Glomerular visceral epithelial cell (primary cell): ENCODE results near the gene TGM2.
A peak's percentile ranks its signal among the peaks of the same experiment; 100 is the strongest.

Experiments
- DNase-seq: peaks from one replicate; pipeline ENCODE4 v3.0.0-alpha.2; 2016; ENCODE audit errors: extremely low spot score

Gene TGM2

GRCh38 chr20:38165089-38165965 lies at the start of gene TGM2:
Gene TGM2 (minus strand): TSS chr20:38165270. CDS start chr20:38165198, 72 bp downstream.
- DNase-seq: peak; percentile 90

DNA sequence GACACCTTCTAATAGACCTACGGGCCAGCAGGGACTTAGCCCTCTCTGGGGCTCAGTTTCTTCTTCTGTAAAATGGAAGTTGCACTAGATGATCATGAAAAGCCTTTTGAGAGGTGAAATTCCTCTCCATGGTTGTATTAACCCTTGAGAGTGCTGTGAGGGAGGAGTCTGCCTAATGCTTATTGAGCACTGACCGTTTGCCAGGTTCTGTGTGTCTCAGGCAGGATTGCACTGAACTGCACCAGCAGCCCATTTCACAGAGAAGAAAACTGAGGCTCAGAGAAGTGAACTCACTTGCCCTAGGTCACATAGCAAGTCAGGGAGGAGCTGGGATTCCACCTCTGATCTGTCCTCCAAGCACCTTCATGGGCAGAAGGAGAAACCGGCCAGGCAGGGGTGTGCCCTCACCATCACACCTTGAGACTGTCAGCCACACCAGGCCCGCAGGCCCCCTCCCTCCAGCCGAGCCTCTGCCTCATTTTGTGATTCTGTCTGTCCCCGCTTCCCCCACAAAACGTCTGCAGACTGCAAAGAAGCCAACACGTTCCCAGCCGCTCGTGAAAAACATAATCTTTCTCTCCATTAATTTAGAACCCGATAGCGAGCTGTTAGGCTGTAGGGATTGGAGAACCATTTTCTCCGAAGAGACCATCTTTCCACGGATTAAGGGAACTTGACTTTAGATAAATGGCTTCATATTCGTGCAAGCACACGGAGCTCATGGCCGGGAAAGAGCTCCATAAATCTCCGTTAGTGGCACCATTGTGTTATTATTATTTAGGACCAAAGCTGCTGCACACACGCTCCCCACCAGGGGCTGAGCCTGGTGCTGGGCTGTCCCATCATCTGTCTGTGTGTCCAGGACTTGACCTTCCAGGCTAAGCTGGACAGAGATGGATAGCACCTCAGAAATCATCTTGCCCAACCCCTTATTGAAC lies 49.5 kb upstream of the TGM2 start:
- no peak for DNase-seq

DNA sequence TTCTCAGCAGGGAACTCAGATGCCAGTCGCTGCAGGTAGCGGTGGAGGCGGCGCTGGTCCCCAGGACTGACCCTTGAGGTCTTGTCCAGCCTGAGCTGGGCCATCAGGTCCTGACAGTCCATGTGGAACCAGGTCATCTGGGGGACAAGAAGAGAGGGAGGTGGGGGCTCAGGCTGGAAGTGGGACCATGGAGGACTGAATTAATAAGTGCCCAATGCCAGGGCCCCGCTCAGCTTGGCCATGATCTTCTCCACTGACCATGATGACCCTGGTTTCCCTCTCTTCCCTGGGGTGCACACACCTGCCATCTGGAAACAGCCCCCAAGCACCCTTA lies 48.5 kb upstream of the TGM2 start:
- DNase-seq: no peak

DNA sequence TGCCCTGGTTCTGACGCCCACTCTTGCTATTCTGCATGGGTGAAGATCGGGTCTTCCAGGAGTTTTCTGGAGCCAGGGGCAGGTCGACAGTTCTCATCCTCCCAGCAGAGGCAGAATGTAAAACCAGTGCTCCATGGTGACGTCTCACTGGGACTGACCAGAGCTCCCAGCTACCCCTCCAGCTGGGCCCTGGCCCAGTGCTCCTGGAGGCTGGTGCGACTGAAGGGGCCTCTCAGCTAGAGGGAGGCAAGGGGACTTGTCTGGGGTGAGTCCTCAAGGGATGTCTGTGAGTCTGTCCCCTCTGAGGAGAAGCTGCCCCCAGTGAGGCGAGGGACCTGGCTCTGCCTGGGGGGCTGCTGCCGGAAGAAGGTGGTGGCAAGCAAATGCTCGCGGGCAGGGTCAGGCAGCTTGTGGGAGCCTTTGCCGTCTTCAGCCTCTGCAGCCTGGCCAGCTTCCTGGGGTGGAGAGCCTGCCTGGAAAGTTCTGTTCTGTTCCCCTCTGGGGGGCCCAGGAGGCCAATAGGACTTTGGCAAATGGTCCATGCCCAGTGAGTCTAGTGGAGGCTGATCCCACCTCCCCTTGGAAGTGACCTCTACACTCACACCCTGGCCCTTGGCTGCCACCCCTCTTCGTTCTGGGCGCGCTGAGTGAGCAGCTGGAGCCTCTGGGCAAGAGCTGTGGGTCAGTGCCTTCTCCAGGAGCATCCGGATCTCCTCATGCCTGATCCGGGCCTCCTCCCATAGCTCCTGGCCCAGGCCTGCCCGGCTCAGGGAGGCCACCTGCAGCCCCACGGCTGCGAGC lies 47.9 kb upstream of the TGM2 start:
- no peak for DNase-seq

DNA sequence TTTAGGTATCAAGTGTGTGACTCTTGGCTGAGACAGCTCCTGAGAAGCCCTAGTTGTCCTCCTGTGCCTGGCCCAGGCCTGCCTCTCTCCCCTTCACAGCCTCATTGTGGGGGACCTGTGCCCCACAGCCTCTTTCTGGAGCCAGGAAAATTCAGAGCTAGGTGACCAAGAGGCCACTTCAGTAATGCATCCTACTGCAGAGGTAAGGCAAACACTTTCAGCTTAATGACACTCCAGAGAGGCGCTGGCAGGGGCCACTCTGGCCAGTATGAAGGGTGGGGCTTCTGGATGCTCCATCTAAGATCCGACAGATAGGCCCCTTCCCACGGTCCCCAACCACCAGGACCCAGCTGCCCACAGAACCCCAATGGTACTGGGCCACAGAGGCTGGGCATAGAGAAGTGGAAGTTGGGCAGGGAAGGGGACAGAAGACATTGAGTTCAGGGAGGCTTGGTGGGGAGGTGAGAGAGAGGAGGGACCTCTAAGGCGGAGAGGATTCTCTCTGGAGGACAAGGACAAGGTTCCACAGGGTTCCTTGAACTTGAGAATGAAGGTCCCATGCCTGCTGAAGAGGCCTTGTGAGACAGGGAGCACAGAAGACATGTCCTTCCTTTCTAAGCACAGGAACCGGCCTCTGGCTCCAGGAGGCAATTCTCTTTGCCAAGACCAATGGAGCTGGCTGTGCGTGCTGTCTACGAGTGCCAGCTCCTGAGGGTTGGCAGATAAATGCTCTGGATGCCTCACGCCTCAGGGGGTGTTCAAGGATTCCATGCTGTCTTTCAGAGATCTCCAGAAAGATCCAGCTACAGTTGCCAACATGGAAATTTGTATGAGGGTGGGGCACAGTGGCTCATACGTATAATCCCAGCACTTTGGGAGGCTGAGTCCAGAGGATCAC lies 46.4 kb upstream of the TGM2 start:
- no peak for DNase-seq

DNA sequence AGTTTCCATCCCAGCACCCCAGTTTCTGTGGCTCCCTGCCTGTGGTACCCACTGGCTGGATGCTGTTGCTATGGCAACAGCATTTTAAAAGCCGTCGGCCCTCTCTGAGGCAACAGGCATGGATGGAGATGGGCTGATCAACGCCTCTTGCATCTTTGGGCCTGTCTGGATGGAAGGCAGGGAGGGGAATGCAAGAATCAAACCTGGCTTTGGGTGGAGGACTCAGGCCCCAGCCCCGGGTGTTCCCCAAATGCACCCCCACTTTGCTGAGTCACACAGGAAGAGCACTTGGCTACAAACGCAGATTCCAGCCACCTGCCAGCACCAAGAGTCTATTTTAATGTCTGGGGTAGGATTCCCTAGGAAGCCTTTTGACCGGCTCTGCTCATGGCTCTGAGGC lies 45.7 kb upstream of the TGM2 start:
- peak; percentile 39 for DNase-seq

DNA sequence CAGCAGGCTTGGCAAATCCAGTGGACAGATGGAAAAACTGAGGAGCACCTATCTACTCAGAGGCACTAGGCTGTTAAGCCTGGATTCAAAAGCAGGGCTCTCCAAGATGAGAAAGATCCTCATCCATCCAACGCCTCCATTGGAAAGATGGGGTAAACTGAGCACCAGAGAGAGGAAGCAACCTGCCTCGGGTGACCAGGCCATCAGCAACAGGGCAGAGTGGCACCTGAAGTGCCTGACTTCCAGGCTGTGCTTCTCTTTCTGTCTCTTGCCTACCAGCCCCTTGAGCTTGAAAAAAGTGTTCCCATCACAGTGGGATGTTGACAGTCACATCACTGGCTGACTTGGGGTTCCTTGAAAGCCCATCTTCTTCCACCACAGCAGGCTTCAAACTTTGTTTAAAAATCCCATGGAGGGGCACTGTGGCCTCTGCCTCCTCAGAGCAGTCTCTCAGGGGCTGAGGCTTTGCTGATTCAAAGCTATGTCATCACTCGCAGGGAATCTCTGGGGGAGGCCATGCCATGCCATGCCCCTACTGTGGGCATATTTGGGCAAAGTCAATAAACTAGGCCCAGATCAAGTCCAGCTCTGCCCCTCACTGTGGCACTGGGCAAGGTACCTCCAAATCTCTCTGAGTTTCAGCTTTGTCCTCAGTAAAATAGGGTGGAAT lies 44.8 kb upstream of the TGM2 start:
- DNase-seq: peak; percentile 34

DNA sequence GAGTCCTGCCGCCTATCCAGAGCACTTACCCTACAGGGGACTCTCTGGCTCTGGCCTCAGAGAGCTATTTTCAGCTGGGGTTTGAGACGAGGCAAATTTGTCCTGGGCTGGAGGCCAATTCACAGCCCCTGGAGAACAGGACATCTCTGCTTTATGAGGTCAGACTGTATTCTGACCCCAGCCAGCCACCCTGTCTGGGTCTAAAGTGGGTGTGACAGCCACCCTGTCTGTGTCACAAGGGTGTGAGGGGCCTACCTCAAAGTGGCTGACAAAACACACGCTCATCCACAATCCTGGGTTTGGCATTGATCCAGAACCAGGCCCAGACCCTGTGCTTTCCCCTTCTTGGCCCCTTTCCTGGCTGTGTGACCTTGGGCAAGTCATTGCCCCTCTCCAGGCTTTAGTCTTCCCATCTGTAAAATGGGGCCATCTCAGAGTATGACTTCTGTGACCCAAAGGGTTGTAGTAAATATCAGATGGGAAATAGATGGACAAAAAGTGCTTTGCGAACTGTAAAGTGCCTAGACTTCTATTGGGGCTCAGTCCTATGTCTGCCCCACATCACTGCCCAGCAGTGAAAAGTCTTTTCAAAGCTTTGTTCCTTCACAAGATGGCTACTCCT lies 44.1 kb upstream of the TGM2 start:
- peak; percentile 28 for DNase-seq

DNA sequence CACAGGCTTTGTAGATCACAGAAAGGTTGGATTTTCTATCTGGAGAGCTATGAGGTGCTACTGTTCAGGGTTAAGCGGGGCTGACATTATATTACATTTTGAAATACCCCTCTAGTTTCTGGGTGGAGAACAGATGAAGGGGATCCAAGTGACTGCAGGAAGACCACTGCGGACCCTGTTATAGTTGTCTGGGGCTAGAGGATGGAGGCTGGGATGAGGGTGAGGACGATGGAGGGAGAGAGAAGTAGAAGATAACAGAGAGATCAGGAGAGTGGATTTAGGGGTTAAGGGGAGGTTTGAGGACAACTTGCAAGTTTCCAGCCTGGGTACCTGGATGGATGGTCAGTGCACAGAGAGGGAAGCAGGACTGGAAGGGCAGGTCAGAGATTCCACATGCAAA lies 43.5 kb upstream of the TGM2 start:
- no peak for DNase-seq

DNA sequence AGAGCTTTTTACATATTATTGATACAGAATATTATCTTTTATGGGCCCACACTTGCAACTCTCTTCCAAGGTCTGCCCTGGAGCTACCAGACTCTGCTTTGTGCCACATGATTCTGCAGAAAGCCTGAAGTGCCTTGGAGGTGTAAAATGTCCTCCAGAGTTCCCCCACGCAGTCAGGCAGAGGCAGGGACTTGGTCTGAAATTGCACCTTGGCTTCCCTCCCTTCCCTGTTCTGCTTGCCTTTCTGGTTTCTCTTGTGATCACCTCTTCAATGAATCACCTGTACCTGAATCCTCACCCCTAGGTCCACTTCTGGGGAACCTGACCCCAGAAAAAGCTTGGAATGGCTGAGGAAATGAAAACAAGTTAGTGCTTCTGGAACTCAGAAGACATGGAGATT lies 43.0 kb upstream of the TGM2 start:
- no peak for DNase-seq

GRCh38 chr20:38207621-38208020 lies 42.6 kb upstream of the TGM2 start:
- no peak for DNase-seq

GRCh38 chr20:38205001-38205400 lies 39.9 kb upstream of the TGM2 start:
- no peak for DNase-seq

DNA sequence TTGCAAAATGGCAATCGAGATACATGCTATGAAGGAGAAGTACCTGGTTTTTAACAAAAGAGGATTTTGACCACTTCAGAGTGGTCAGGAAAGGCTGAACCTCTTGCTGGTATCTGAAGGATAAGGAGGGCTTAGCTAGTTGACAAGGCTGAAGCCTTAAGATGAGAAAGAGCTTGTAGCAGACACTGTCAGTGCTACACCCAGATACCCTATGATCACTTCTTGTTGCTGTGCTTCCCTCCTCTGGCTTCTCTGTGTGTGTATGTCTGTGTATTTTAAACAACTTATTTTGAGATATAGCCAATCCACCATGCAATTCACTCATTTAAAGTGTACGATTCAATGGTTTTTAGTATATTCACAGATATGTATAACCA lies 38.9 kb upstream of the TGM2 start:
- no peak for DNase-seq

DNA sequence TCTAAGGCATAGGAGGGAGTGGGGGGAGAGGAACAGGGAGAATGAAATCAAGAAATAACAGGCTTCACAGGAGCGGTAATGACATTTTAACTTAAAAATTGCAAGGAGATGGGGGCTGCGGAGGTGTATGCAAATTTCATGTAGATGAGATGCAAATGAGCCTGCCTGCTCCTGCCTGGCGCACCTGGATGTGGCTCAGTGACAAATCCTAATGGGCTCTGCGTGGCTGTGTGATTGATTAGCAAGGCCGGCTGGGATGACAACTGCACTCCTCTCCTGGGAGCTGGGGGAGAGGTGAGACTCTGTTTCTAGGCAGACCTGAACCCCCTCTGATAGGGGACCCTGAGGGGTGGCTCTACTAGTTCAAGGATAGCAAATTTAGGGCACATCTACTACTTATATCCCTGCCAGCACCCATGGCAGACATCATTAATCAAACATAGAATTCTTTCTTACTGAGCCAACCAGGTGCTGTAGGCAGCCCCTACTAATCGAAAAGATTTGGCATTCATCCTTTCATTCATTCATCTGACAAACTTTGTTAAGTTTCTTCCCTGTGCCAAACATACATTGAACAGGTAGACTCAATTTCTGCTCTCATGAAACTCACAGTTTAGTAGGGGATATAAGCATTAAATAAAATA lies 38.4 kb upstream of the TGM2 start:
- DNase-seq: no peak

GRCh38 chr20:38202982-38203293 lies 37.9 kb upstream of the TGM2 start:
- no peak for DNase-seq

- no peak for DNase-seq
Measured at GRCh38 chr20:38202153-38202981, 37.3 kb upstream of the TGM2 start.

GRCh38 chr20:38201356-38201755 lies 36.3 kb upstream of the TGM2 start:
- DNase-seq: peak; percentile 72

DNA sequence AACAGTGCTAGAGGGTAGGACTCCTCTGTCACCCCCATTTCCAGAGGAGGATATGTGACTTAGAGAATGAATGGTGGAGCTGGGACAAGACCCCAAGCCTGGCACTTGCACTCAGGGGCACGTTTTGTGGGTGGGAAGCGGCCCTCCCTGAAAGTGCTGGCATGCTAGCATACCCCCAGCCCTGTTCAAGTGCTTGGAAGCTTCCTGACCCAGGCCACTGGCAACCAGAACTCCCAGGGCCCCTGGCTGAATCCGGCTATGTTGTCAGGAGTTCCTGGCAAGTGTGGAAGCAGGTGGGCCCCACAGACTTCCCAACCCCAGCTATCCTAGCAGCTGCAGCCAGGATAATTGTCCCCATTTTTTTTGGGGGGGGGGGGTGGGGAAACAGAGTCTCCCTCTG lies 35.6 kb upstream of the TGM2 start:
- no peak for DNase-seq
